Inflammatory macrophage (primary cell): Measurements from ENCODE around the gene TM2D3.

ENCODE experiments used
- DNase-seq, 2 donors: peaks; one replicate each; pipeline ENCODE4 v3.0.0-alpha.2; 2020 to 2022
- total RNA-seq, 18 experiments: gene quantifications; one replicate each; lab custom pipeline; 2026; ENCODE audit warnings: mixed read lengths in 6 of 18, inconsistent platforms in 2 of 18; lab: John Stamatoyannopoulos, UW

TM2D3 gene
- 16.9 to 32.0 (median 25.1) reads per million in 18 experiments for total RNA-seq

DNA sequence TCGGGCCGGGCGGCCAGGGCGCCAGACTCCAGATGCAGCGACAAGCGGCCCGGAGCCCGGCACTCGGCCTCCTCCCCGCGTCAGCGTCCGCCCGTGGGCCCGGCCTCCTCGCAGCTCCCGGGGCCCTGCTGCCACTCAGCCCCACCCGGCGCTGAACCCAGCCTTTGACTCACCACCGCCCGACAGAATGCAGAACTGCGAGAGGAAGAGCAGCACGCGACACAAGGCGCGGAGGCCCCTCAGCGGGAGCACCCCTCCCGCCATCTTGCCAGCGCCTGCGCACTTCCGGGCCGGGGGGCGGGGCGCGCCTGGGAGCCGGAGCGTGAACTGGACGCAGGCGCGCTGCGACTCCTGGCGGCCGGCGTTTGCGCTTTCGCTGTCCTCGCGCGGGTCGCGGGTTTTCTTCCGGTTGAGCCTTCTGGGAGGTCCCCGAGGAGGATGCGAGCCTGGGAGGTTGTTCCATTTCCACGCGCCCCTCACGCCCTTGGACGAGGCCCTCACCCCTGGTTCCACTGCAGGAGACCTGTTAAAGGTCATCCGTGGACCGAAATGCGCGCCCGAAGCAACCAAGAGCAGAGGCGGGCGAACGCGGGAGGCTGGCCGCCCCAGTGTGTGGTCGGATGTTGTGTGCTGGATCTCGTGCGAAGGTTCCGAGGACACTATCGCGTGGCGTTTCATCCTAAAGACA, at the start of gene TM2D3:
TSS of gene TM2D3 (minus strand) at position 284 of the 688 bp plus-strand sequence. CDS start at position 264, 20 bp downstream.
- DNase-seq, result peak; percentile 97

- DNase-seq, result no peak
Observed at GRCh38 chr15:101698314-101698713, 46.1 kb upstream of the TM2D3 start.

GRCh38 chr15:101697488-101697887, 45.3 kb upstream of the TM2D3 start:
- no peak for DNase-seq

DNA sequence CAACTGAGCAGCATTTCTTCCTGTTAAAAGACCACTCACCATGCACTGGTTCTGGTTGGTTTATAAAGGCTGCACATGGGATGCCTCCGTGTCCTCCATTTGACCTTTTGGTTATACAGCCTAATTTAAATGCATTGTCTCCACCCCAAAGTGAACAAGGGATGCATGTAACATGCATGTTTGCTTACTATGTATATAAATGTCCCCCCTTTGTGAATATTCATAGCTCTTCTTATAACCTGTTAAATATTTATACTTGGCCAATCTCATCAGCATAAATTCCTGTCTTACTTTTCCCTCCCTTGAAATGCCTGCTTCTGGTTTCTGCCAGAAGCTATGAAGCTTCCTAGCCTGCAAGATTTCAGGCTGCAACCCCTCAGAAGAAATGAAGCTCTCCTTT, 44.6 kb upstream of the TM2D3 start:
- no peak for DNase-seq

DNA sequence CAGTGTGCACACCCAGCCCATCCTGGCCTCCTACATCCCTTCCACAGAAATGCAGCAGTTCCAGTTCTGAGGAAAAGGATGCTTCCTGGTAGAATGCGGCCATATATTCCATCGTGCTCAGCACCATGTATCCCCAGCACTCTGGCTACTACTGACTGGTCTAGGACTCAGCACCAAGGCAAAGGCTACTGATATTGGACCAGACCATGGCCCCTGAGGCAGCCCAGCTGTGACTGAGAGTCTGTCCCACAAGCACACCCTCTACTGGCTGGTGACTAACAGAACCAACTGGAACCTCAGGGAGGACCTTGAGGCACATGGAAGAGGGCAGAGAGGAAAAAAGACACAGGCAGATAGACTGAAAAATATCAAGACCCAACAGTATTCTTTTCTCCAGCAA, 42.1 kb upstream of the TM2D3 start:
- DNase-seq, result no peak

GRCh38 chr15:101692801-101693598, 40.8 kb upstream of the TM2D3 start:
- no peak for DNase-seq

DNA sequence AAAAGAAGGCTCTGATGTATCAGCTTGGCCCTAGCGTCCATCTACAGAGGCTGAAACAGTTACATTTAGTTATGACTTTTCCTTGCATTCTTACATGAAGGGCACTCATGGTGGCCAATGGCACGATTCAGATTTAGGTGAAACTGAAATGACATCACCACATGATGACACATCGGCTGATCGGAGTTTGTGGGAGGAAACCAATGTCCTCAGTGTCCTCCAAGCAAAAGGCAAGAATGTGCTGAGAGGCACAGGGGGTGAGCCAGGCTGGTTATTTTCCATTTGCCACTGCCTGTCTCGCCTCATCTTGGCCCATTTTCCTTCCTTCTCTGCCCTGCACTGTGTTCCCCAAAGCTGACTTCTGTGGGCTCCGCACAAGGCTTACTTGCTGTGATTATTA, 37.7 kb upstream of the TM2D3 start:
- no peak for DNase-seq

DNA sequence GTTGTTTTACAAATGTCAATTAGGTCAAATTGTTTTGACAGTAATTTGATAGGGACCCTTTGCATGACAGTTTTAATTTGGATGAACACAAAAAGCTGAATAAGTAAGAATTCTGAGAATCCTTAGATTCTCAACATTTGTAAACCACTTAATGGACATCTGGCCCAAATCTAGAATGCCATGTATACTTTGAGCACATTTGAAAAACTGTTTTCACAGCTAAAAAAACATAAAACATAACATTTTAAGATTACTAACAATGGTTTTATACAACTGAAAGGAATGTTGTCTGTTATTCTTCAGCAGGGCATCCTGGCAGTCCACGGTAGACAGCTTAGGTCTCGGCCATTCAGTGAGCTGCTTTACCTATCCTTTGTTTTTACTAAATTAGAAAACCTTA, 34.5 kb upstream of the TM2D3 start:
- no peak for DNase-seq

DNA sequence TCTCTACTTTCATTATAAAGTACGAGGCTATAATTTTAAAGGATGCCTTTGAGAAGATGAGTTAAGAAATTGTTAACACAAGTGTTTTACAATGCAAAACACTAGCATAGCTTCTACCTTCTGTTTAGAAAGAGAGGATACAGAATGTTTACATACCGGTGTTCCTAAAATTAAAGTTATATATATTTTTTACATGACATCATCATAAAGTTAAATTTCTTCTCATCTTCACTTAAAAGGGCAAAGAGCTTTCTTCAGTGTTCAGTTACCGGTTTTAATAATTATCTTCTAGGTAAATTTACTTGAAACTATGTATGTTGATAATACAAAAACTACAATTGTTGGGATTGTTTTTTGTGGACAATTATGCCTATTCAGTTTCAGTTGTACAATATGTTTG, 32.7 kb upstream of the TM2D3 start:
- DNase-seq, result no peak

GRCh38 chr15:101684384-101684783, 32.2 kb upstream of the TM2D3 start:
- no peak for DNase-seq

DNA sequence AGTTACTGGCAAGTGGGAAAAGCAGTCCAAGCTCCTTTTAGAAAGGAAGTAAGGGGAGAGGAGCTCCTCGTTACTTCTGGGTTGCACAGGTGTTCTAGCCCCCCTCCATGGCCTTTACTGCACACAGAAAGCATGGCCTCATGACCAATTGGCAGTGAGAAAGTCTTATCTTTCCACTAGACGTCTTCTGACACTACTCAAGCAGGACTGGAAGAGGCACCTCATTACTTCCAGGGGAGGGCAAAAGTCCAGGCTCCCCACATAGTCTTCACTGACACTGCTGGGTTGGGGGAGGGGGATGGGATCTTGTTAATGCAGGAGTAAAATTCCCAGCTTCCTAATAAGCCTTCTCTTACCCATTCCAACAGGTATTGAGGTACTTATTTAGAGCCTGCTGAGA, 27.6 kb upstream of the TM2D3 start:
- DNase-seq, result no peak

GRCh38 chr15:101676921-101677329, 24.7 kb upstream of the TM2D3 start:
- no peak for DNase-seq

DNA sequence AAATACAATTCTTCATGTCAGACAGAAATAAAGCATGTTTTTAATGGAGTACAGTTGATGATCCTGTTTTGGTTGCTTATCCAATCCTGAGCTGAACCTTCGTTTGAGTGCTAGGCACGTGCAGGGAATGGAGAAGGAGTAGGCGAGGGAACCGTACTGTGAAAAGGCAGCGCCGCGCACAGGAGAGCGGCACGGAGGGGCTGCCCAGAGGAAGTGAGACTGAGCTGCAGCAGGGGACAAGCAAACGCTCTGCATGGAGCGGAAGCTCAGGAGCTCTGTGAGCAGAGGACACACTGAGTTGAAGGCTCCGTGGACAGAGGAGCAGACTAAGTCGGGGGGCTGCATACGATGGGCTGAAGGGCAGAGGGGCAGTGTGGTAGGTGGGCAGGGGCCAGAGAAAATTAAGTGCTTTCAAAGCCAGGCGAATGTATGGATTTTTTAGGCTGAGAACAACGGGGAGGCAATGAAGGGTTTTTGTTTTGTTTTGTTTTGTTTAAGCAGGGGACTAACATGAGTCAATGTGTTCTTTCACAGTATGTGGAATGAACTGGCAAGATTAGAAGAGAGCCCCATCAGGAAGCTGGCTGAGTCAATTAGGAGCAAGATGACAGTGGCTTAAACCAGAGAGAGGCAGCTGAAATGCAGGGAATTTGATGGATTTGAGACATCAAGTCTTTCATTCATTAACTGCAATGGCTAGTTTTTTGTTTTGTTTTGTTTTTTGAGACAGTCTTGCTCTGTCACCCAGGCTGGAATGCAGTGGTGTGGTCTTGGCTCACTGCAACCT, 23.8 kb upstream of the TM2D3 start:
- DNase-seq, result no peak

- no peak for DNase-seq
Observed at GRCh38 chr15:101675015-101675414, 22.8 kb upstream of the TM2D3 start.

- no peak for DNase-seq
Observed at GRCh38 chr15:101672298-101672697, 20.1 kb upstream of the TM2D3 start.

DNA sequence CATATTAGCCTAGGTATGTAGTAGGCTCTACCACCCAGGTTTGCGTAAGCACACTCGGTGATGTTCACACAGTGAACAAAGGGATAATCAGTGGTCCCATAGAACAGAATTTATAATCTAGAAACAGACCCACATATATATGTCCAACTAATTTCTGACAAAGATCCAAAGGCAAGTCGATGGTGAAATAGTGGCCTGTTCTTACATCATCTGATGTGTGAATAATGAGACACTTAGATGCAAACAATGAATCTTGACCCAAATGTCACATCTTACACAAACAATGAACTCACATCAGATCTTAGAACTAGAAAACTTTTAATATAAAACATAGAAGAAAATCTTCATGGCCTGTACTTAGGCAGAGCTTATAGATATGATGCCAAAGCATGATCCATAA, 17.6 kb upstream of the TM2D3 start:
- no peak for DNase-seq

DNA sequence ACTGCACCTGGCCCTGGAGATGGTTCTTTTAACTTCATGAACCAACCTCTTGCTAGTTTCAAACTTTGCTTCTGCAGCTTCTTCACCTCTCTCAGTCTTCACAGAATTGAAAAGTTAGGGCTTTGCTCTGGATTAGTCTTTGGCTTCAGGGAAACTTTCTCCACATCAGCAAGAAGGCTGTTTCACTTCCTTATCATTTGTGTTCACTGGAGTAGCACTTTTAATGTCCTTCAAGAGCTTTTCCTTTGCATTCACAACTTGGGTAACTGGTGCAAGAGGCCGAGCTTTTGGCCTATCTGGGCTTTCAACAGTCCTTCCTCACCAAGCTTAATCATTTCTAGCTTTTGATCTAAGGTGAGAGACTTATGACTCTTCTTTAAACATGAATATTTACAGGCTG, 15.7 kb upstream of the TM2D3 start:
- DNase-seq, result no peak

DNA sequence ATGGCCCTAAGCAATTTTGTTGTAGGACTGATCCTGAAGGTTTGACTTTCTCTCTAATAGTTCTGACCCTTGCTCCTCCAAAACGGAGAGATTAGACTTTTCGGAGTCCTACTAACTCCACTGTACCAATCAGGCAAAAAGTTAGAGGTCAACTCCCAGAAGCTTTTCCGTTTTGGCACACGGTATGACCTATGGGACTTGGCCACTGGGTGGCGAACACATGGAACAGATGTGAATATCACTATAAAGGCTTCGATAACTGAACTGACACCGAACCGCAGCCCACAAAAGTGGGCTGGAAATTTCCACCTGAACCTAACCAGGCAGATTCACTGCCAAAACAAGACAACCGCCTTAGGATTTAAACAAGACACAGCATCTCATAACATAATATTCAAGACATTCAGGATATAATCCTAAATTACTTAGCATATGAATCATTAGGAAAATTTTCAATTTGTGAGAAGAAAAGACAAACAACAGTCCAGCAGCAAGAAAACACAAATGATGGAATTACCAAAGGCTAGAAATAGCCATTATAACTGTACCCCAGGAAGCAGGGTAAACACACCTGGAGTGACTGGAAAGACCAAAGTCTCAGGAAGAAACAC, 12.2 kb upstream of the TM2D3 start:
- DNase-seq, result no peak

- no peak for DNase-seq
Observed at GRCh38 chr15:101662203-101662602, 10.0 kb upstream of the TM2D3 start.

DNA sequence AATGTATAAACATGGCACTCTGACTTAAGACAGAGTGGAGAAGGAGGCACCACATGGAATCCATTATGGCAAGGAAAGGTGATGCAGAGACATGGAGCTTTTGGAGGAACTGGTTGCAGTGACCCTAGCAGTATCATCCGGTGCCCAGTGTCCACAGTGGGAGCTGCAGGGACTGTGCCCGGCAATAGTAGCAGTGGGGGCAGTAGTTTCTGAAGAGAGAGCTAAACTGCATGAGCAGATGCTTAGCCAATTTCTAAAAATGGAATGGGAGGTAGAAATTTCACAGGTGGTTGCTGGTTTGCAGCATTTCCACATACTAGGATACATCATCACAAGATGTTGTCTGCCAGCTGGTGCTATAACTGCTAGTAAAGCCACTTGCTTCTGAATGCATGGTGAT, 7.8 kb upstream of the TM2D3 start:
- DNase-seq, result no peak

DNA sequence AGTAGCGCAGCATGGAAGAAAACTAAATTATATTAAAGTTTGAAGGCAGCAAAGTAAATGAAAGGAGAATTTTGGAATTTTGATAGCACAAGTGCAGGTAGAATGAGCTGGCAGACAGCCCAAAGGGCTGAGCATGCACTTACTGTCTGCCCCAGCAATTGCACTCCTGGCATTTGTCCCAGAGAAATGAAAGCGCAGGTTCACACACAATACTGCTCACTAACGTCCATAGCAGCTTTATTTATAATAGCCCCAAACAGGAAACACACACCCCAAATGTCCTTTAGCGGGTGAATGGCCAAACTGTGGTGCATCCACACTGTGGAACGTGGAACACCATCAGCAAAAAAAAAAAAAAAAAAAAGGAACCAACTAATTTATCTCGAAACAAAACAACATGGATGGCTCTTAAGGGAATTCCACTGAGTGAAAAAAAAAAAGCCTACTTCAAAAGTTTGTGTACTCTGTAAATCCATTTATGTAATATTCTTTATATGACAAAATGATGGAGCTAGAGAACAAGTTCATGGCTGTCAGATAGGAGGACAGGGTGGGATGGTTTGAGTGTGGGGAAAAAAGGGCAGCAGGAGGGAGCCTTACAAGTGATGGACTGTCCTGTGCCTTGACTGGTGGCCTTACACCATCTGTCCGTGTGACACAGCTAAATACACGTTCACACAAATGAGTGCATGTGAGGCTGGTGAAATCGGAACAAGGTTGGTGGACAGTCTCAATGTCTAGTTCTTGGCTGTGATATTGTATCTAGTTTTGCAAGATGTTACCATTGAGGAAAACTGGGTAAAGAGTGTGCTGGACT, 6.0 kb upstream of the TM2D3 start:
- DNase-seq, result no peak

- no peak for DNase-seq
Observed at GRCh38 chr15:101657171-101657570, 5.0 kb upstream of the TM2D3 start.
